Skin of body (tissue), 2 donors: ENCODE results near the gene MRGPRD. TPM values are rescaled to one million over a fixed set of nuclear protein-coding genes. Genes with fewer than 3 reads are reported as not detected.
A peak's percentile ranks its signal among the peaks of the same experiment; 100 is the strongest.
"Not testable (repeated sequence)": the region's sequence is repeated elsewhere in the genome, so short reads cannot be mapped to it uniquely, and the experiment has no call there.

Source experiments
- DNase-seq: peaks from one replicate; lab custom pipeline; 2025; lab: John Stamatoyannopoulos, UW
- total RNA-seq: library from RNA; depleted of rRNA; stranded (reverse); fragments of >200 nt; gene quantifications from one replicate; pipeline ENCODE4 v1.2.3, GENCODE V29; 2014

The MRGPRD gene
- total RNA-seq, 1 donor from 2014 or later, result not detected

- no peak for DNase-seq
Observed at GRCh38 chr11:69006816-69007215, 26.0 kb upstream of the MRGPRD start.

- DNase-seq, result no peak
Observed at GRCh38 chr11:69005631-69006368, 25.0 kb upstream of the MRGPRD start.

- DNase-seq, result no peak
Observed at GRCh38 chr11:69005183-69005630, 24.4 kb upstream of the MRGPRD start.

DNA sequence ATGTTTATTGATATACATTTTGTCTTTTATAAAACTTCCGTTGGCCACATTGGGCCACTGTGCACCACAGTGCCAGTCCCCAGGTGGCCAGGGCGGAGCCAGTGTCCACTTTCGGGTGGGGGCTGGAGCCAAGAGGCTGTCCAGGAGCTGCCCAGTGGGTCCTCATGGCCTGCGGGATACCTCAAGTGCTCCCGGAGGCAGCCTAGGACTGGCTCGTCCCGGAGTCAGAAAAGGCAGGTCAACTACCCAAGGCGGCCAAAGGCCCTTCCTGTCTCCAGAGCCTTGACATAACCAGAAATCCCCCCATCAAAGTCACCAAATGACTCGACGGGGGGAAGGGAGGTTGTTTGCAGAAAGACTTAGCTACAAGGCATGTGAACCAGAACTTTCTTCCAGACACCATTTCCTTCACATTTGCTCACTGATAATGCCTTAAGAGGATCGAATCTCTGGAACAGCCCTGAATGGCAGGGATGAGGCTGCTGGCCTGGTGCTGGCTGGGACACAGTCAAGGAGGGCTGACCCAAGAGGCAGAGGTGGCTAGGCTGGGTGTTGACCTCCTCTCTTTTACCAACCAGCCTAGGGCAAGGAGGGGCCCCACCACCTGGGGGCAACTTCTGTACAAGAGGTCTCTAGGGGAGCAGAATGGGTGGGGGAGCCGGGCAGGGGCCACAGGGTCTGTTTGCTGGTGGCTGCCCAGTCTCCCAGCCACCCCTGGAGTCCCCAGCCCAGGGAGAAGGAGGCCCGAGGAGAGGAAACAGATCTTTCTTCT lies 23.8 kb upstream of the MRGPRD start:
- no peak for DNase-seq

DNA sequence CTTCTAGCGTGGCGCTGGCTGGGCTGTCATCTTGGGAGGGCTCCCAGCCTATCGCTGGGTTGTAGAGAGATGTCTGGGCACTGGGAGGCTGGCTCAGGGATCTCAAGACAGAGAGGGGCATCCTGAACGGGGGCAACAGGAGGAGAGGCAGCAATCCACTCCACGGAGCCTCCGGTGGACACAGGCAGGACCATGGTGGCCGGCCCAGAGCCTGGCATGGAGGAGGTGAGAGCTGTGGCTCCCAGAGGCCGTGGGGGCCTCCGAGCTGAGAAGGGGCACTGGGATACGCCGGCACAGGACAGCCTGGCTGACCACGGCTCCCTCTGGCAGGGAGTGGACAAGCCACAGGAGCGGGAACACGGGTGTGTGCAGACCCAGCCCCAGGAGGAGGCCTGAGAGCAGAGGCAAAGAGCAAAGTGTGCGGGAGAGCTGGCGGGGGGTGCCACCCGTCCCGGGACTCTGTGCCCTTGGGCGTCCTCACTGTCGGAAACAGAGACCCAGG lies 23.1 kb upstream of the MRGPRD start:
- DNase-seq, result no peak

DNA sequence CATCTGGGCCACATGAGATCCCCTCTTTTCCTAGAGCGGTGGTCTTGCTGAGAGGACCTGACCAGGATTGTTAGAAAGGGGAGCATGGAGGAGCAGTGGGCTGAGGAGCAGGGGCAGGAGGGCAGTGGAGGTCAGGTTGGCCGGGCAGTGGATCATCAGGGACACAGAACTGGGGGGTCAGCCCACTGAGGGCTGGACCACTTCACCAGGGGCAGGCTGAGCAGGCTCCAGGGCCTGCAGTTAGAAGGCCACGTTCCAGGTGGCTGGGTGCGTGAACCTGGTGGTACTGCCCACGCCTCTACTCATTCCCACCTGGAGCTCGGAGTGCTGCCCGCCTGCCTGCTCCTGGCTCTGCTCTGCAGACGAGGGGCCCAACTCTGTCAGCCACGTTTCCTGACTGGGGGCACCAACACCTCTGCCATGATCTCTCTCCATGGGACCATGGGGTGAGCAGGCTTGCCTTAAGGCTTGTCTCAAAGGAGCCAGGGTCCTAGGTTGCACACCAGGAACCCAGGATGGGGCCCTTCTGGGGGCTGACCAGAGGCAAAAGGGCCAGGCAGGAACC lies 22.6 kb upstream of the MRGPRD start:
- no peak for DNase-seq

DNA sequence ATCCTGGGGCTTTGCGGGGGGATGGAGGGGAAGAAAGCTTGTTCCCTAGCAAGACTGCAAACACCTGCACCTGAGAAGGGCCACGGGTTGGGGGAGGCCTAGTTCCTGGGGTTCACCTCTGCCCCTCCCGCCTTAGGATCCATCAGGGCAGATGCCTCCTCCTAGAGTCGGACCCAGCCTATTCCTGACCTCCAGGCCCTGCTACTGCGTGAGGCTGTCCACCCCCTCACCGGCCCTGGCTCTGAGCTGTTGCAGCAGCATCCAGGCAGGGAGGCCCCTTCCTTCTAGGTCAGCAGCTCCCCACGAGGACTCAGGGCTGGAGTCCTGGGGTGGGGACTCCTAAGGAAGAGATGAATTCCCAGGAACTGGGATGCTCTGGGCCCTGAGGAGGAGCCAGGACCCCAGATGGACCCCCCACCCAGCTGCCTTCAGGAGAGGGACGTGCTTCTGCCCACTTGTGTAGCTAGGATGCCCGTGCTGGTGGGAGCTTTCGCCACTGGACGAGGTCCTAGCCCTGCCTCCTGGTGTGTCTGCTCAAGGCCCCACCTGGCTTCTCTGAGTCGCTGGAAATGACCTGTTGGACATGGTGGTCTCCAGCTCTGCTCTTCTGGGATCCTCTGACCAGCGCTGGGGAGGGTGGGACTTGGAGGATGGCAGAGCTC lies 21.9 kb upstream of the MRGPRD start:
- DNase-seq, result no peak

- no peak for DNase-seq
Observed at GRCh38 chr11:69002110-69002569, 21.4 kb upstream of the MRGPRD start.

- no peak for DNase-seq
Observed at GRCh38 chr11:69001243-69002081, 20.7 kb upstream of the MRGPRD start.

DNA sequence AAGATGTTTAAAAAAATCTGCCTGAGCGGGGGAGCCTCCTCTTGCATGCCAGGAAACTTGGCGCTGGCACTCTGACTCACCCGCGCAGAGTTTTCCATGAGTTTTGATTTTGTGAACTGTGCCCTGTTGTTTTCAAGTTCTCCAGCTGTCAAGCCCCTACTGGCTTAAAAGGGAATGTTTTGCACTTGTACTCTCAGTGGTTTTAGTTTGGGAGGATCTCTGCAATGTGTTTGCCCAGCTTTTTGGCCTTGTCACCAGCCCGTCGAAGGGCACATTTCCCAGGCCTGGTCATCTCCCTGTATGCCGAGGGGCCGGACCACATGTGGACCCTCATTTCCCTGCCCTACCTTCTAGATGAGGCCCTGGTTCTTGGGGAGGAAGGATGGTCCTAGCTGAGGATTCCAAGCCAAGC lies 20.1 kb upstream of the MRGPRD start:
- DNase-seq, result peak; percentile 87

DNA sequence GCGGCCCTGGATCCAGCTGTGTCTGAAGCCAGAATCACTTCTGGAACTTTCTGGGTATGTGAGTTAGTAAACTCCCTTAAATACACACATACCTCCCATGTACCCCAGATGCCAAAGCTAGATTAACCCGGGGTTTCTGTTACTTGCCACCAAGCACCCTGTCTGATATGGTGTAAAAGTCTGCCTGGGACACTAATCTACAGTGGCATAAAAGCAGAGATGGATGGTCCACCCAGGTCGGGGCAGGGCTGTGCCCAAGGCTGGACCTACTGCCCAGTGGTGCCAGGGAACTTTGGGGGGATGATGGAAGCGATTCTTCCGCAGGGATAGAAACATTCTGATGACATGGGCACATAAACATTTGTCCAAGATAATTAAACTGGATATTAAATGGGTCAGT lies 19.6 kb upstream of the MRGPRD start:
- DNase-seq, result no peak

DNA sequence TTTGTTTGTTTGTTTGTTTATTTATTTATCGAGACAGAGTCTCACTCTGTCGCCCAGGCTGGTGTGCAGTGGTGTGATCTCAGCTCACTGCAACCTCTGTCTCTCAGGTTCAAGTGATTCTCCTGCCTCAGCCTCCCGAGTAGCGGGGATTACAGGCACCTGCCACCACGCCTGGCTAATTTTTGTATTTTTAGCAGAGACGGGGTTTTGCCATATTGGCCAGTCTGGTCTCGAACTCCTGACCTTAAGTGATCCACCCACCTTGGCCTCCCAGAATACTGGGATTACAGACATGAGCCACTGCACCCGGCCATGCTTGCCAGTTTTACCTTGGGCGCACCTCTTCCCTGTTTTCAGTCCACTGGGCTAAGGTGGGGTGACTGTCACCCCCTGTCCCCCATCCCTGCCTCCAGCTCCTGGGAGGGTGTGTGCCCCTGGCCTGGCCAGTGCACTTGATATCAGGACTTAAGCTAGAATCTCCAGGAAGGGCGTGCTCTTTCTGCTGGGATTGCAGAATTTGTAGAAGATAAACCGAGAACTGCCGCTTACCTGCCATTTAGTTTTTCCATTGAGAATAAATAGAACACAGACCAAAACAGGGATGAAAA lies 19.1 kb upstream of the MRGPRD start:
- not testable (repeated sequence) for DNase-seq

DNA sequence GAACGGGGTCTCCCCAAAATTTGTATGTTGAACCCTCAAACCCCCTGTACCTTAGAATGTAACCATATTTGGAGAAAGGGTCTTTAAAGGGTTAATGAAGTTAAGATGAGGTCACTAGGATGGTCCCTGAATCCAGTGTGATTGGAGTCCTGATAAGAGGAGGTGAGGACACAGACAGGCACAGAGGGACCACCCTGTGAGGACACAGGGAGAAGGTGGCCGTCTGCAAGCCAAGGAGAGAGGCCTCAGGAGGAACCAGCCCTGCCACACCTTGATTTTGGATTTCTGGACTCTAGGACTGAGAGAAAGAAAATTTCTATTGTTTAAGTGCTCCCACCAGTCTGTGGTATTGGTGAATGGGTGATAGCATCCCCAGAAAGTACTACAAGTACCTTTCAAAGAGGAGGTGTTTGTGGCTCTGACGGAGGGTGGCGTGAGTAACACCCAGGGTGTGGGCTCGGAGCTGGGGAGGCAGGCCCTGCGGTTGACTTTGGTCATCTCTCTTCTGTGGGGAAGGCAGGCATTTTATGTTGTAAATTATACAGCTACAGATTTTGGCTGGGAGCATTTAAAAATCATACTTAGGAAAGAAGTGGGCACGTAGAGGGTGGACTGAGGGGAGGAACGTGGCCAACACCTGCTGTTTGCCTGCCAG lies 18.4 kb upstream of the MRGPRD start:
- no peak for DNase-seq

- DNase-seq, result peak; percentile 75
Observed at GRCh38 chr11:68998390-68998911, 17.7 kb upstream of the MRGPRD start.

DNA sequence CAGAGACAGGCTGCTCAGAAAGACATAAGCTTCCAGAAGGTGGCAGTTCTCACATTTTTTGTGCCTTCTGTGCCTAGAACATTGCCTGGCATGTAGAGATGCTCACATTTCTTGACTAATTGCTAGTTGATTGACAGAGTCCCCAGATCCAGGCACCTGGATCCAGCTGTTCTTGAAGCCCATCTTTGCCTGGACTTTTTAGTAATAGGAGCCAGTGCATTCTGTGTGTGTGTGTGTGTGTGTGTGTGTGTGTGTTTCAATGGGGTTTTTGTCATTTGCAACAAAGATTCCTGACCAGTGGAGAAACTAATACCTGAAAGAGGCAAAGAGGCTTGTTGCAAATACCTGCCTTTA lies 17.2 kb upstream of the MRGPRD start:
- DNase-seq, result no peak

- no peak for DNase-seq
Observed at GRCh38 chr11:68997124-68997994, 16.6 kb upstream of the MRGPRD start.

DNA sequence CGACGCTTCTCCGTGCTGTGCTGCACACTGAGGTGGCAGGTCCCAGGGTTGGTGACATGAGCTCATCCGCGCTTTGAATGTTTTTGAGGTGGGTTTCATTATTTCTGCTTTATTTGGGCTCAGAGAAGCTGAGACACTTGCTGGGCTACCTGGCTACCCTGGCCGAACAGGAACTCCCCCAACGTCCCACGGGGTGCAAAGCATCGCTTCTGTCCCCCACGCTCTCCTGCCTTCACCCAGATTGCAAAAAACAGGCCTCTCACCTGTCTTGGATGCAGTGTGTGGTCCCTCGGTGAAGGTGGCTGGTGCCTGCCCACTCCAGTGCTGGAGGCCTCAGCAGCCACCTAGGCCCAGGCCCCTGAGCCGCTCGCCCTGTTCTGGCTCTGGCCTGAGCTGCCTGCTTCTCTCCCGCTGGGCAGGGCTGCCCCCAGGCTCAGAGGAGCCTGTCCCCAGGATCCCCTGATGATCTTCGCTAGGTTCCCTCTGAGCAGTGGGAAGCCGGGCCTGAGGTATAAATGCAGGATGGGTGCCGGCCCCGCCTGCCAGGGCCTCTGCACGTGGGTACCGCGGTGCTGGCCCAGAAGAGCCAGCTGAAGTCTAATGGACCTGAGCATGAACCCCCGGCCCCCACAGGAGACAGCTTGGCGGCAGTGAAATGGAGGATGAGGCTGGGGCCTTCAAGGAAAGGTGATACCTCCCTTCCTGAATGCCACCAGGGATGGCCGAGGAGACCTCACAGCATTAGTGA lies 15.8 kb upstream of the MRGPRD start:
- no peak for DNase-seq

GRCh38 chr11:68994894-68995285 lies 14.1 kb upstream of the MRGPRD start:
- DNase-seq, result peak; percentile 27
